ENCODE data around the gene RAMP1. TPM values are rescaled to one million over a fixed set of nuclear protein-coding genes. Genes with fewer than 3 reads are reported as not detected.
"Not testable (repeated sequence)": the region's sequence is repeated elsewhere in the genome, so short reads cannot be mapped to it uniquely, and the experiment has no call there.

Gene RAMP1
- total RNA-seq, 1 donor, result 1.6 TPM

GRCh38 chr2:237942513-237942899 lies 83.1 kb downstream of the RAMP1 start:
- DNase-seq (ENCODE audit: low read depth in 2 of 3, low spot score in 2 of 3), result no peak

- DNase-seq (ENCODE audit: low read depth in 2 of 3, low spot score in 2 of 3), result no peak
Observed at GRCh38 chr2:237943395-237944094, 84.1 kb downstream of the RAMP1 start.

GRCh38 chr2:237944302-237944701 lies 84.9 kb downstream of the RAMP1 start:
- DNase-seq (ENCODE audit: low read depth in 2 of 3, low spot score in 2 of 3), result no peak

GRCh38 chr2:237946423-237946822 lies 87.0 kb downstream of the RAMP1 start:
- DNase-seq (ENCODE audit: low read depth in 2 of 3, low spot score in 2 of 3), result no peak

- not testable (repeated sequence) for DNase-seq (ENCODE audit: low read depth in 2 of 3, low spot score in 2 of 3)
Observed at GRCh38 chr2:237951354-237951753, 91.9 kb downstream of the RAMP1 start.

GRCh38 chr2:237951878-237952277 lies 92.5 kb downstream of the RAMP1 start:
- DNase-seq (ENCODE audit: low read depth in 2 of 3, low spot score in 2 of 3), result no peak

GRCh38 chr2:237952851-237953250 lies 93.4 kb downstream of the RAMP1 start:
- DNase-seq (ENCODE audit: low read depth in 2 of 3, low spot score in 2 of 3), result no peak

GRCh38 chr2:237955640-237956401 lies 96.4 kb downstream of the RAMP1 start:
- no peak for DNase-seq (ENCODE audit: low read depth in 2 of 3, low spot score in 2 of 3)

- DNase-seq (ENCODE audit: low read depth in 2 of 3, low spot score in 2 of 3), result no peak
Observed at GRCh38 chr2:237956402-237956736, 96.9 kb downstream of the RAMP1 start.

GRCh38 chr2:237961637-237962036 lies 102.2 kb downstream of the RAMP1 start:
- DNase-seq (ENCODE audit: low read depth in 2 of 3, low spot score in 2 of 3), result no peak

Small RNA genes within 50 kb of the gene (small RNA-seq; reads per million reads assigned to genes)
- gene RF00157, result not detected

Other genes with a start within 250 kb of the RAMP1 start
- 65.2 TPM for gene LRRFIP1, start 232.0 kb upstream of the RAMP1 start, total RNA-seq
- gene RBM44, start 60.8 kb upstream of the RAMP1 start, total RNA-seq, result 0.27 TPM
- 28.5 TPM for gene UBE2F, start 107.4 kb downstream of the RAMP1 start, total RNA-seq
- gene SCLY, start 201.4 kb downstream of the RAMP1 start, total RNA-seq, result 13.2 TPM
- 1.1 TPM for gene ESPNL, start 240.7 kb downstream of the RAMP1 start, total RNA-seq

All from hematopoietic multipotent progenitor cell (in vitro differentiated cells).